Activated CD4-positive, alpha-beta memory T cell treated with anti-CD3 and anti-CD28 coated beads, Interleukin-2, amount 10 ng/mL, durations not matched to agents 7 days and 5 days (primary cell): ENCODE data around the gene SANBR. TPM values are rescaled to one million over a fixed set of nuclear protein-coding genes. Genes with fewer than 3 reads are reported as not detected.
"Not testable (repeated sequence)": the region's sequence is repeated elsewhere in the genome, so short reads cannot be mapped to it uniquely, and the experiment has no call there.

Experiments
- CTCF ChIA-PET: fragments of 350-600 bp; sonication (Branson Sonifier 250); formaldehyde crosslinking; loops from one replicate; lab custom pipeline; 2021; ENCODE audit warnings: antibody characterized with exemption, inconsistent platforms; lab: Charles Lee
- POLR2A ChIA-PET: fragments of 350-600 bp; sonication (Branson Sonifier 250); formaldehyde crosslinking; loops from one replicate; lab custom pipeline; 2021; ENCODE audit warnings: antibody characterized with exemption; lab: Charles Lee
- DNase-seq: peaks from one replicate; pipeline ENCODE4 v3.0.0-alpha.2; 2020
- H3K27ac Mint-ChIP-seq: one replicate; pipeline ENCODE4 v1.8.0; 2021; ENCODE audit warnings: mild to moderate bottlenecking, mixed read lengths
- H3K27me3 Mint-ChIP-seq: one replicate; pipeline ENCODE4 v1.8.0; 2021; ENCODE audit warnings: mixed read lengths
- H3K36me3 Mint-ChIP-seq: one replicate; pipeline ENCODE4 v1.8.0; 2021; ENCODE audit warnings: low read depth, mixed read lengths
- H3K4me1 Mint-ChIP-seq: one replicate; pipeline ENCODE4 v1.8.0; 2021; ENCODE audit warnings: mixed read lengths
- H3K4me3 Mint-ChIP-seq: one replicate; pipeline ENCODE4 v1.8.0; 2021; ENCODE audit warnings: mild to moderate bottlenecking, mixed read lengths
- H3K9me3 Mint-ChIP-seq: one replicate; pipeline ENCODE4 v1.8.0; 2021; ENCODE audit warnings: mixed read lengths
- total RNA-seq, 2 experiments: library from RNA; stranded (reverse); gene quantifications; one replicate each; pipeline ENCODE4 v1.2.3, GENCODE V29; 2021

SANBR gene
- 10 to 100 TPM in 1 of 2 experiments, 1 to 10 TPM in 1; 9.9 to 10.8 TPM for total RNA-seq

GRCh38 chr2:61065714-61066709 is at the start of gene SANBR:
TSS of gene SANBR (plus strand) at chr2:61065871. CDS start at chr2:61070351, 4,480 bp downstream.
- Mint-ChIP-seq H3K4me1 (peaks cover 21% of the 10 kb centered on the region), H3K4me3 (peak within 1 kb of the TSS; percentile 93), H3K36me3 (peaks cover 3% of the 10 kb centered on the region), H3K27ac (peak within 1 kb of the TSS; percentile 77), H3K27me3 (no peaks in the 10 kb centered on the region), H3K9me3 (no peaks in the 10 kb centered on the region)
- ChIA-PET CTCF (interaction anchor here (1.2 kb wide), 1 partner anchor 14 kb away, joined by 3 read pairs; no protein-coding TSS in a partner anchor), POLR2A (interaction anchor here (1.0 to 3.8 kb wide), 6 partner anchors 49 to 473 kb away, joined by 3 to 26 read pairs (median 5); partner anchors contain the start of genes PEX13 and XPO1)
- peak; percentile 88 for DNase-seq

GRCh38 chr2:61015976-61016375 is 49.7 kb upstream of the SANBR start:
- Mint-ChIP-seq H3K4me1 (peaks cover 48% of the 10 kb centered on the region), H3K36me3 (peaks cover 7% of the 10 kb centered on the region), H3K27ac (no peak overlapping the region), H3K9me3 (no peaks in the 10 kb centered on the region), H3K27me3 (no peaks in the 10 kb centered on the region), H3K4me3 (peak overlapping the region; percentile 96)
- ChIA-PET POLR2A (interaction anchor here (2.7 to 3.0 kb wide), 2 partner anchors 134 to 162 kb away, joined by 11 to 30 read pairs; partner anchors contain the start of gene REL), CTCF (interaction anchor here (2.3 kb wide), 1 partner anchor 23 kb away, joined by 6 read pairs; no protein-coding TSS in a partner anchor)
- DNase-seq = no peak

- peaks cover 12% of the 10 kb centered on the region for H3K36me3 Mint-ChIP-seq
- ChIA-PET CTCF (interaction anchor here (2.3 kb wide), 1 partner anchor 24 kb away, joined by 6 read pairs; no protein-coding TSS in a partner anchor), POLR2A (interaction anchor here (1.1 to 3.0 kb wide), 8 partner anchors 15 to 522 kb away, joined by 3 to 30 read pairs (median 7); partner anchors contain the start of genes PAPOLG, REL, SANBR and XPO1)
- peaks cover 49% of the 10 kb centered on the region for H3K4me1 Mint-ChIP-seq
- peak overlapping the region; percentile 96 for H3K4me3 Mint-ChIP-seq
- no peak for DNase-seq
- no peaks in the 10 kb centered on the region for H3K9me3 Mint-ChIP-seq
- peak overlapping the region; percentile 89 for H3K27ac Mint-ChIP-seq
- H3K27me3 Mint-ChIP-seq = no peaks in the 10 kb centered on the region
Observed at GRCh38 chr2:61016392-61017002, 49.2 kb upstream of the SANBR start.

- POLR2A ChIA-PET = interaction anchor here (1.0 to 3.0 kb wide), 9 partner anchors 15 to 521 kb away, joined by 3 to 30 read pairs (median 7); partner anchors contain the start of genes PAPOLG, REL, SANBR and XPO1
- CTCF ChIA-PET = interaction anchor here (2.3 kb wide), 1 partner anchor 24 kb away, joined by 6 read pairs; no protein-coding TSS in a partner anchor
Observed at GRCh38 chr2:61017003-61017555, 48.6 kb upstream of the SANBR start.

GRCh38 chr2:61017556-61018317 is 47.9 kb upstream of the SANBR start, which contains the start of the genes PEX13 and PUS10:
TSS of gene PEX13 (plus strand) at chr2:61017720. CDS start at chr2:61017760, 40 bp downstream.
TSS of gene PUS10 (minus strand) at chr2:61018255. CDS start at chr2:61011890, 6,365 bp downstream.
- Mint-ChIP-seq H3K4me3 (peak within 1 kb of the TSS; percentile 96), H3K36me3 (peaks cover 24% of the 10 kb centered on the region), H3K27ac (peak within 1 kb of the TSS; percentile 89), H3K27me3 (no peaks in the 10 kb centered on the region), H3K4me1 (peaks cover 46% of the 10 kb centered on the region), H3K9me3 (no peaks in the 10 kb centered on the region)
- ChIA-PET POLR2A (interaction anchor here (0.7 to 3.0 kb wide), 10 partner anchors 11 to 521 kb away, joined by 3 to 30 read pairs (median 6); partner anchors contain the start of genes PAPOLG, REL, SANBR and XPO1), CTCF (interaction anchor here (0.9 to 2.3 kb wide), 2 partner anchors 25 to 222 kb away, joined by 3 to 6 read pairs; no protein-coding TSS in a partner anchor)
- DNase-seq = peak; percentile 73

More at GRCh38 chr2:61017003-61017555, 48.6 kb upstream of the SANBR start:
- DNase-seq = peak; percentile 74
- peaks cover 18% of the 10 kb centered on the region for H3K36me3 Mint-ChIP-seq
- no peaks in the 10 kb centered on the region for H3K9me3 Mint-ChIP-seq
- H3K27me3 Mint-ChIP-seq = no peaks in the 10 kb centered on the region
- H3K4me1 Mint-ChIP-seq = peaks cover 49% of the 10 kb centered on the region
- peak overlapping the region; percentile 96 for H3K4me3 Mint-ChIP-seq
- H3K27ac Mint-ChIP-seq = peak overlapping the region; percentile 89

- no peaks in the 10 kb centered on the region for H3K9me3 Mint-ChIP-seq
- DNase-seq = no peak
- peaks cover 26% of the 10 kb centered on the region for H3K36me3 Mint-ChIP-seq
- peak overlapping the region; percentile 89 for H3K27ac Mint-ChIP-seq
- CTCF ChIA-PET = interaction anchor here (0.9 kb wide), 1 partner anchor 222 kb away, joined by 3 read pairs; no protein-coding TSS in a partner anchor
- H3K27me3 Mint-ChIP-seq = no peaks in the 10 kb centered on the region
- POLR2A ChIA-PET = interaction anchor here (0.7 to 3.0 kb wide), 6 partner anchors 11 to 520 kb away, joined by 3 to 30 read pairs (median 8); partner anchors contain the start of genes REL and XPO1
- H3K4me3 Mint-ChIP-seq = peak overlapping the region; percentile 96
- H3K4me1 Mint-ChIP-seq = peaks cover 43% of the 10 kb centered on the region
Observed at GRCh38 chr2:61018318-61018755, 47.3 kb upstream of the SANBR start.

- Mint-ChIP-seq H3K9me3 (no peaks in the 10 kb centered on the region), H3K36me3 (peaks cover 31% of the 10 kb centered on the region), H3K4me1 (peaks cover 41% of the 10 kb centered on the region), H3K27me3 (no peaks in the 10 kb centered on the region), H3K4me3 (peak overlapping the region; percentile 96), H3K27ac (peak overlapping the region; percentile 89)
- ChIA-PET CTCF (no interaction called here), POLR2A (no interaction called here)
- no peak for DNase-seq
Observed at GRCh38 chr2:61018798-61019197, 46.9 kb upstream of the SANBR start.

- CTCF ChIA-PET = no interaction called here
- H3K36me3 Mint-ChIP-seq = peaks cover 35% of the 10 kb centered on the region
- no peaks in the 10 kb centered on the region for H3K27me3 Mint-ChIP-seq
- POLR2A ChIA-PET = no interaction called here
- H3K9me3 Mint-ChIP-seq = no peaks in the 10 kb centered on the region
- DNase-seq = no peak
- H3K27ac Mint-ChIP-seq = no peak overlapping the region
- H3K4me3 Mint-ChIP-seq = no peak overlapping the region
- peaks cover 27% of the 10 kb centered on the region for H3K4me1 Mint-ChIP-seq
Observed at GRCh38 chr2:61021228-61021660, 44.4 kb upstream of the SANBR start.

- CTCF ChIA-PET = no interaction called here
Observed at GRCh38 chr2:61023670-61024069, 42.0 kb upstream of the SANBR start.

GRCh38 chr2:61029533-61029932 is 36.1 kb upstream of the SANBR start:
- Mint-ChIP-seq H3K4me3 (no peak overlapping the region), H3K27ac (no peak overlapping the region), H3K9me3 (peaks cover 2% of the 10 kb centered on the region), H3K27me3 (no peaks in the 10 kb centered on the region), H3K4me1 (peaks cover 5% of the 10 kb centered on the region), H3K36me3 (peaks cover 38% of the 10 kb centered on the region)
- ChIA-PET CTCF (interaction anchor here (0.6 to 0.7 kb wide), 3 partner anchors 70 to 279 kb away, joined by 3 to 4 read pairs (median 4); no protein-coding TSS in a partner anchor), POLR2A (interaction anchor here (0.6 to 1.1 kb wide), 2 partner anchors 12 to 28 kb away, joined by 3 read pairs; partner anchors contain the start of gene PUS10)
- no peak for DNase-seq

More at GRCh38 chr2:61023670-61024069, 42.0 kb upstream of the SANBR start:
- POLR2A ChIA-PET = no interaction called here
- no peak for DNase-seq
- no peak overlapping the region for H3K4me3 Mint-ChIP-seq
- no peaks in the 10 kb centered on the region for H3K27me3 Mint-ChIP-seq
- no peaks in the 10 kb centered on the region for H3K9me3 Mint-ChIP-seq
- H3K4me1 Mint-ChIP-seq = peaks cover 16% of the 10 kb centered on the region
- no peak overlapping the region for H3K27ac Mint-ChIP-seq
- H3K36me3 Mint-ChIP-seq = peaks cover 41% of the 10 kb centered on the region

- POLR2A ChIA-PET, H3K4me1 Mint-ChIP-seq, H3K27me3 Mint-ChIP-seq, H3K4me3 Mint-ChIP-seq, CTCF ChIA-PET, DNase-seq, H3K27ac Mint-ChIP-seq: not testable (repeated sequence)
- Mint-ChIP-seq H3K9me3 (peaks cover 18% of the 10 kb centered on the region), H3K36me3 (peaks cover 66% of the 10 kb centered on the region)
Observed at GRCh38 chr2:61034592-61034991, 31.1 kb upstream of the SANBR start.
